Activated naive CD8-positive, alpha-beta T cell treated with anti-CD3 and anti-CD28 coated beads, Interleukin-2, amount 50 U/mL, for 16 hours (primary cell): ENCODE data around the gene HGD.
"Not testable (repeated sequence)": the region's sequence is repeated elsewhere in the genome, so short reads cannot be mapped to it uniquely, and the experiment has no call there.

ENCODE experiments used
- DNase-seq: peaks from one replicate; pipeline ENCODE4 v3.0.0-alpha.2; 2020; ENCODE audit warnings: low read depth, low spot score

The HGD gene

DNA sequence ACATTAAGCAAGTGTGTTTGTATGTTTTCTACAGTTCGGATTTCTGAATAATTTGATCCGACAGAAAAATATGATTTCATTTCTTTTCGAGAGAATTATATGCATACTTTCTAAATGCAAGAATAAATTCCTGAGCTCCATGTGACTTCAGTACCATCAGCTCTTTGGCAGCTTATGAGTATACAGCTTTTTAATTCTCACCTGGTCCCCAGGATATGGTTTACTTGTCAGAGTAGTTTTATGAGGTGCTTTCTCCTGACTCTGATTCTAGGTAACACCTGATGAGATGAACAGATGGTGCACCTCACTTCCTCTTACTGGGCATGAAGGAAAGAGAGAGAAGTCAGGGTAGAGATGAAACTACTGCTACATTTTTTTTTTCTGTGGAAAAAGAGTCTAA is 3.1 kb downstream of the HGD start:
- no peak for DNase-seq

DNA sequence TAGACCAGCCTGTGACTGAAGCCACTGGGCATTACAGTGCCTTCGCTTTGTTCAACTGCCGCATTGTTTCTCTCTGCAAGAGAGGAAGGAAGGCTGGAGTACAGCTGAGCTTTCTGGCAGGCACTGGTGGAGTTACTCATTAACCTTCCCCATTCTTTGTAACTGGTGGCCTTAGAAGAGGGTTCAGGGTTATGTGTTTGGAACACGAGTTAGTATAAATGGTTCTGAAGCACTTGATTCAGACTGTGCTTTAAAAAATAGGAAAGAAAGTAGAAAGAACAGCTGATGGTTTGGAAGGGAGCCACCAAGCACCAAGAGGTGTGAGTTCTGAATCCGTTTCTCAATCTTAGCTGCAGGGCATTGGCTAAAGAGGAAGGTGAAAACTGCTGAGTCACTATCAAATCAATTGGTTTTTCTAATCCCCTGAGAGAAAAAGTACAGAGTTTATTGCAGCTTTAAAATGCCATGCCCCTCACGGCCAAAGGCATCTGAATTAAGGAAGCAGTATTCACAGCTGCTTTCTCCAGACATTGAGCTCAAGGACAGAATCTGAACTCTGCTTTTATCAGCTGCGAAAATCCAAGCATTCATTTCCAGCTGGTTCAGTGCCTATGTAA is 3.6 kb downstream of the HGD start:
- DNase-seq: no peak

DNA sequence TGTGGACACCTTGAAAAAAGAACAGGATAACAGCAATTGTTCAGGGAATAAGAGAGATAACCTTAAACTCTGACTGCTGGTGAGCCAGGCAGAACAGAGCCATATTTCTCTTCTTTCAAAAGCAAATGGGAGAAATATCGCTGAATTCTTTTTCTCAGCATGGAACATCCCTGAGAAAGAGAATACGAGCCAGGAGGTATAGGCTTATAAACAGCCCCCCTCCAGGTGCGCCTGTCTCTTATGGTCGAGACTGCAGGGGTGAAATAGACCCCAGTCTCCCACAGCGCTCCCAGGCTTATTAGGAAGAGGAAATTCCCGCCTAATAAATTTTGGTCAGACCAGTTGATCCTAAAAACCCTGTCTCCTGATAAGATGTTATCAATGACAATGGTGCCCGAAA is 4.8 kb downstream of the HGD start:
- DNase-seq: not testable (repeated sequence)

DNA sequence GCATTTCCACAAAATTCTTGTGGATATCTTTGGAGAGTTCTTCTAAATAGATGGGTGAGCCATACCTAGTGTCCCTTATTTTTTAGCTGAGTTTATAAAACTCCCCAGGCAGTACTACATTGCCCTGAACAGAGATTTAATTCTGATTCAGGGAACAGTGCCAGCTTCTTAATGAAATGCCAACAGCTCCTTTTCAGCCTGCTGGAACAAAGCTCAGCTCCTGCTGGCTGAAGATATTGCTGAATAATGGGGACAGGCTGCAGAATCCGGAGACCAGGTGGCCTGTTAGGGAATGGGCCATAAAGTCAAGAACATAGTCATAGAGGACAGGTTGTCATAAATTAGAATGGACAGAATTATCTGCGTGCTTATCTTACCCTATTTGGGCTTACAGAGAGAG is 8.9 kb downstream of the HGD start:
- DNase-seq: no peak

DNA sequence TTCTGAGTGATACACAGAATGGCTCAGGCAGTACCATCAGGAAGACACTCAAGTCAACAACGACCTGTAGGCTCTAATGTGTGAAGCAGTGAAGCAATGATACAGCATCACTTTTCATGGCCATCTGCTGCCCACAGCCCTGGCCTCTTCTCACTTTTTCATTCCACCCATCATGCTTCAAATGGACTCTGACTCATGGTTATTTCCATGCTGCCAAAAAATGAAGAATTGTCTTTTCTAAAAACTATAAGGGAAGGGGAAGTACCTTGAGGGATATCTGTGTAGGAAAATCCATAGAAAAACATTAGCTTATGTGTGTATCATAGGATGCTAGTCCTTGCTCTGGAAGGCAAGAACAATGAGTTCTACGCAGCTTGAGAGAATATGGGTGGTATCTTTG is 11.5 kb downstream of the HGD start:
- DNase-seq: no peak

DNA sequence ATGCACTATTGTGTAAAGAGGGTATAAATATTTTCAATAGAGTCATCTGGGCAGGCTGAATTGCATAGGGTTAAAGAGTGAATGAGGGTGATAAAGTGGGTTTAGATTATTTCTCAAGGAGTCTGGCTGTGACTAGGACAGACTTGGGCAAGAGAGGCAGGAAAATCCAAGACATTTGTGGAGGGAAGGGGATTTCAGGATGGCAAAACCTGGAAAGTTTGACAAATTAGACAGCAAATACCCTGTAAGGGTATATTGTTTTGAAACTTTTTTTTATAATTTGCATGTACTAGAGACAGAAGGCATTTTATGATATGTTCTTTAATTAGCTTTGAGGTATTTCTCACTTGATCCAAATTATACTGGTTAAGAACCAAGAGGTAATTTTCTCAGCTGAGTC is 17.1 kb downstream of the HGD start:
- no peak for DNase-seq

DNA sequence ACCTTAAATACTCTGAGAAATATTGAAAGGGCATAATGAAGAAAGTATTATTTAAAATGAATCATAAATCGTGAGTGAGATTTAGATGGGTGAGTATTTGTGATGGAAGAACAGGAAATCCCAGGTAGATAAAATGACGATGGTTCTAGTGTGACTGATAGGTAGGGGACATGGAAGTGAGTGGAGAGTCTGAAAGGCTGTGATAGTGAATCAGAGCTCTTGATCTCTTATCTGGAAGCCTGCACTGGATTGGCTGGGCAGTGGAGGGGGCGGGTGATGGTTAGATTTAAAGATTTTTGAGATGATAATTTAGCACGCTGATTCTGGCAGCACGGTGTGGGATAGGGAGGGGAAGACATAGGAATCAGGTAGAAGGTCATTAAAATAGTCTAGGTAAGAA is 20.1 kb downstream of the HGD start:
- DNase-seq: no peak

DNA sequence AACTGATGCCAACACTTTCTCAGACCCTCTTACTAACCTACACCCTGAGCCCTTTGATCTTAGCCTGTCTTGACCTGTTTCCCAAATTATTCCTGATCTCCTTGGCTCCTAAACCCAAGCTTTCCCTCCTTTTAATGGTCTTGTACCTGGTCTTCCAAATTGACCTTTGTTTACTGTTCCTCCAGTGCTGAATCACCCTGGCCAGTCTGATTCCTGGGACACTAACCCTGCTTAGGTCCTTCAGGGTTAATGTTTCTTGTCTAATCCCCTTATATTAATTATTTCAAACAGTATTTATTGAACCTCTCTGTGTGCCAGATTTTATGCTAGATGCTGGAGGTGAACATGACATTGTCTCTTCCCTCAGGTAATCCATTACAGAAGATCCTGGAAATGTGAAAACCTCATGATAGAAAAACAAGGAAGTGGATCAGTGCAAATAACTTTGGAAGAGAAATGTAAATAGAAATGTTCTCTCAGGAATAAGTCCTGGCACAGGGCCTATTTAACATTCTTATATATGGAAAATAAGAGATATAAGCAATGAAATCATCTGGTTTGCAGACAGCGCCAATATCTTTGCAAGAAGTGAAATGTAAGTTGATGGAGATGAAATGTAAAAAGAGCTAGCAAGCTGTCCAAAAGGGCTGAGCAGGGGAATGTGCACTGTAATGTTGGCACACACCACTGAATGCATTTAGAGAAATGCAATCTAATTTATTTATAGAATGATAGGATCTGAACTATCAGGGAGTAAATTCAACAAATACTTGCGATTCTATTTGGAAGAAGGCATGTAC is 20.7 kb downstream of the HGD start:
- no peak for DNase-seq

DNA sequence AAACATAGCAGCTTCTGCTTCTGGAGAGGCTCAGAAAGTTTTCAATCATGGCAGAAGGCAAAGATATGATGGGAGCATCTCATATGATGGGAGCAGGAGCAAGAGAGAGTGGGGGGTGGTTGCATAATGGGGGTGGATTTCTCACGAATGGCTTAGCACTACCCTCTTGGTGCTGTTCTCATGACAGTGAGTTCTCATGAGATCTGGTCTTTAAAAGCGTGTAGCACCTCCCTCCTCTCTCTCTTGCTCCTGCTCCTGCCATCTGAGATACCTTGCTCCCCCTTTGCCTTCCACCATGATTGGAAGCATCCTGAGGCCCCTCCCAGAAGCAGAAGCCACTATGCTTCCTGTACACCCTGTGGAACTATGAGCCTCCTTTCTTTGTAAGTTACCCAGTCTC is 22.2 kb downstream of the HGD start:
- no peak for DNase-seq

DNA sequence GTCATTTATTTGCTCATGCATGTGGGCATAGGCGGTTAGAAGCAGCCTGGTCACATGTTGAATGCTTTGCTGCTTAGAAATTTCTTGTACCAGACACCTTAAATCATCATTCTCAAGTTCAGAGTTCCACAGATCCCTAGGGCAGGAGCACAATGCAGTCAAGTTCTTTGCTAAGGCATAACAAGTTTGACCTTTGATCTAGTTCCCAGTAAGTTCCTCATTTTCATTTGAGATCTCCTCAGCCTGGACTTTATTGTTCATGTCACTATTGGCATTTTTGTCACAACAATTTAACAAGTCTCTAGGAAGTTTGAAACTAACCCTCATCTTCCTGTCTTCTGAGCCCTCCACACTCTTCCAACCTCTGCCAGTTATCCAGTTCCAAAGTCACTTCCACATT is 22.8 kb downstream of the HGD start:
- no peak for DNase-seq

DNA sequence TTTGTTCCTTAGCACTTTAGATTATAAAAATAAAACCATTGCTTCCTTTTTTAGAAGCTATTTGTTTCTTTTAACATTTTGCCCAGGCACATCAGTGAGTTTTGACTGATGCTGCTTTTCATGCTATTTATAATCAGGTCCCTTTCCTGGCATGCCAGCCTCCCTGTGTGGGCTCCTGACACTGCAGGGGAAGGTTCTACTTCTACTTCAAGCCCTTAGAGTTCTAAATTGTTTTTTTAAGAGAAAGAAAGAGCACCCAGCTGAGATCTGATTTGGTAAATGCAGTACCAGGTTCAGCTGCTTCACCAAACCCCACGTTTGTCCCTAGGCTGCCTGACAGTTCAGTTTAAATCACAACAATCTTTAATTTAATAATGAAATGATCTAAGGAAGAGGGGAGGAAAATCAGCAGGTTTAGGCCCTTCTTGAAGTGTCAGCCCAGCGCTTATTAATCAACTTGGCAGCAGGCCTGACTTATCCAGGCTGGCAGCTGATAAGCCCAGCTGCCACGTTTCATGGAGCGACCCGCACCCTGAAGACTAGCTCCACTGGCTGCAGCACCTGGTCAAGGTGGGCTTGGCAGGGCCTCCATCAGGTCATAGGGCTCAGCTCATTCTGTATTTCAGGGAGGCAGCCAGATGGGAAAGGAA is 29.0 kb downstream of the HGD start:
- no peak for DNase-seq

DNA sequence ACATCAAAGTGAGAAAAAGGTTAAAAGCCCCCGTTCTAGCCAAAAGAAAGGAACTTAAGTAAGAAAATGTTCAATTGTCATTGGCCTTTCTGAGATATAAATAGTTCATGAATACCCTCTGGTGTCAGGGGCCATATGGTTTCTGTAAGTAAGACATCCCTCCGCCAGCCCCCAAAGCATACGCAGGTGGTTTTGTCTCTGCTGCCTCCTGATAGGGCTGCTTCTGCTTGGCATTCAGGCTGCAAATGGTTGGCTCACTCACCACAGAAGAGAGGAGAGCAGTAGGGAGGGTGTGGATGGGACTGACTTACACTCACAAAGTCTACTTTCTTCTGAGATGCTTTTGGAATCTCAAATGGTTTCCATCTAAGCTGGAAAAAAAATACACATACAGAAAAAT is 29.8 kb downstream of the HGD start:
- no peak for DNase-seq

DNA sequence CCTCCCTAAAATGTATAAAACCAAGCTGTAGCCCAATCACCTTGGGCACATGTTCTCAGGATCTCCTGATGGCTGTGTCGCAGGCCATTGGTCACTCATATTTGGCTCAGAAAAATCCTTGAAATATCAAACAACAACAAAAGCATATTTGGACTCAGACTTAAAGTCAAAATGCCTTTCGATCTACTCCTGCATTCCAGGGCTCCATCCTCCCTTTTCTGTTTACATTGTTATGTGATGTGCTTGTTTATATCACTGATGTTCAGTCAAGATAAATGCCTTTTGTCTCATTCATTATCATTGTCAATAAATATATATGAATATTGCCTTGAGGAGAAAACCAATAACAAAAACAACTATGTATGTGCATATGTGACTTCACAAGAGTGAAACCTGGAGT is 31.7 kb downstream of the HGD start:
- DNase-seq: no peak

DNA sequence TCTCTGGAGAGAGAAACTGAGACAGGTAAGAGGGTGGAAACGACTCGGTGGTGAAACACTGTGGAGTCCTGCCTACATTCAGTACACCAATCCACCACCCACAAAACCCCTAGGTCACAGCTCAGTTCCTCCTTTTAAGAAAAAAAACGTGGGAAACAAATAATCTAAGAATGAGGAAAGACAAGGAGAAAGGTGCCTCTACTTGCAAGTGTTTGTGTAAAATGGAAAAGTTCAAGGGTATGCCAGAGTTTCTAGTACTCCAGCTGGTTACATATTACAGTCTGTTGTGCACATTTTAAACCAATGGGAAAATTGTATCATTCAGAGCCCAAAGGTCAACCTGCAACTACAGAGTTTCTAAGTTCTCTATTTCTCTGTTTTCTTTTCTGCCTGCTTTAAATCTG is 32.2 kb downstream of the HGD start:
- no peak for DNase-seq

DNA sequence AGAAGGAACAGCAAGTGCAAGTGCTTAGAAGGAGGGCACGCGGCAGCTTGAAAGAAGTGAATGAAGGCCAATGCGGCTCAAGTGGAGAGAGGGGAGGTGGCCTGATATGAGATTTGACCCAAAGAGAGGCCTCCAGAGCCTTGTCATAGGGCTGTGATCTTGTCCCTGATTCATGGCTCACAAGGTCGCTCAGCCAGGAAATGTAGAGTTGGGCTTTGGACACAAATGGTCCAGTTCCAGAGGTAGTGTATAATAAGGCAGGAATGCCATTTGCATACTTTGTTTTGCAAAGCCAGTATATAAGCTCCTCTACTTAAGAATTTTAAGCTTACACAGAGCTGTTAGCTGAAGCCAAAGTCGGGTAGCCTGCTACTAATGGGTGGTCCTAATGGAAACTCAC is 33.7 kb downstream of the HGD start:
- no peak for DNase-seq

DNA sequence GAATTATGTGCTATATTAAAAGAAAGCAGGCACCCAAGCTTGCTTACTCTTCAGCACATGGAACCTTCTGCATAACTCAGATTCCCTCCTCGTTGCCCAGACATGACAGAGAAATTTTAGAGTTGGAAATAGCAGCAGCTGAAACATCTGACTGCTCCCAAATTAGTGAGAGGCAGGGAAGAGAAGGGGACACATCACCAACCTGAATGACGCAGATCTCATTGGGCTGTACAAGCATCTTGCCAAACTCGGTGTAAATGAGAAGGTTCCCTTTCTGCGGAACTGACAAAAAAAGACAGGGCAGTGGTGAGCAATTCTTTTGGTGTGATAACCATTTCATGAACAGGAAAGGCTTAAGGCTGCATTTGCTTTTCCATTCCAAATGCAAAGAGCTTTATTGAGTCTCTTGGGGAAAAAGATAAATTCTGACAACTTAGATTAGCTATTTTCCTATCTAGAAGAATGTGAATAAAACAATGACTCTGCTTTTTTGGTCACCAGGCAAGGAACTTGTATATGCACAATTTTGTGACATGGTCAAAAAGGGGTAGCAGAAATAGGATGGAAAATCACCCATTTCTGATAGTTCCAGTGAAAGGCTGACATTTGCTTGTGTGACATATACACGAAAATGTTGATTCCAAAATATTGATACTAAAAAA is 35.1 kb downstream of the HGD start:
- no peak for DNase-seq

DNA sequence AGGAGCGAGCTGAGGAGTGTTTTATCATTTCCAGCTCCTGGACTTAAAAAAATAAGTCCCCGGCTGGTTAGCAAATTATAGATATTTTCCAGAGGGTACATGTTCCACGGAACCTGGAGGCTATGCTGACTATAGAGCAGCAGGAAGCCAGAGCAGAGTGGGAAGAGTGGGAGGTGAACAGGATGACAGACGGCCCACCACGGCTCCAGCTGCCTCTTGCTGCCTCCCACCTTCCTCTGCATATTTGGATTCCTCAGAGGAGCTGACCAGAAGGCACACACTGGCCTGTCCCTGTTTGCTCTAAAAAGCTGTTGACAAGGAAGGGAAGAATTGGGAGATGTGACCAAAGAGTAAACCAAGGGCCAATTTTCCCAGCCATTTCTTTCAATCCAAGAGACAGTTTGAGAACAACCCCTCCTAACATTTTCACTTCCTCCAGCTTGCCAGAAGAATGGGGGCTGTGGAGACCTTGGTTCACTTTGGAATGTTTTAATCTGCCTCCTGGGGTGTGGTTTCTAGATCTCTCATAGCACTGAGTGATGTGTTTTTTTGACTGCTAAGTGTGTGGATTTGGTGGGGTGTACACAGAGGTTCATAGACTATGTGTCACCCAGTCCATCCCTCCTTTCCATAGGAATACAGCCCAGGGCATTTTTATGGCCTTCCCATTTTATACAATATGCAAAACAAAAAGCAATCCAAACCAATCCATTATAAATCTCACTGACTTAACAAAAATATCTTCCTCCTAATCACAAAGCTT is 36.8 kb downstream of the HGD start:
- DNase-seq: no peak

DNA sequence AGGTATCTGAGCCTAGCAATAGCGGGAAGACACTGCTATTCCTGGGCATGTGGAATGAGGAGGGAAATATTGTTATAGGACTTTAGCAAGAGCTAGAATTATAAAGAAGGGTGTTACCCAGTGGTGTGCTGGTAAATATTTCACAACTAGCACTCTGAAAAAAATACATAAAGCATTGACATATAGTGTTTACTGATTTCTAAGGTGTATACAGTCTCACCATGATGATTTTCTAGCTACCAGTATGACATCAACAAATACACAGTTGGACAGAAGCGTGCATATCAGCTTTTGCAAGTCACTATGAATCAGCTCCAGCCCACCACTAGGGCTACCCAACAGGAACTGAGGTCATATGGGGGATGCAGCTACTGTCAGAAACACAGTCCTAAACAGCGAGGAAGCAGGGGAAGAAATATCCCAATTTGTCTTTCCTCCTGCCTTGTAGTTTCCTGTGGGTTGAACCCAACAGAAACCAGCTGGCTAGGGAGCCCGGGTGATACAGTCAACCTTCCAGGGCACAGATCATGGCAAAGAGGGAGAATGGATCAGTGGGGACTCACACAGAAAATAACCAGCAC is 39.6 kb downstream of the HGD start:
- DNase-seq: no peak

DNA sequence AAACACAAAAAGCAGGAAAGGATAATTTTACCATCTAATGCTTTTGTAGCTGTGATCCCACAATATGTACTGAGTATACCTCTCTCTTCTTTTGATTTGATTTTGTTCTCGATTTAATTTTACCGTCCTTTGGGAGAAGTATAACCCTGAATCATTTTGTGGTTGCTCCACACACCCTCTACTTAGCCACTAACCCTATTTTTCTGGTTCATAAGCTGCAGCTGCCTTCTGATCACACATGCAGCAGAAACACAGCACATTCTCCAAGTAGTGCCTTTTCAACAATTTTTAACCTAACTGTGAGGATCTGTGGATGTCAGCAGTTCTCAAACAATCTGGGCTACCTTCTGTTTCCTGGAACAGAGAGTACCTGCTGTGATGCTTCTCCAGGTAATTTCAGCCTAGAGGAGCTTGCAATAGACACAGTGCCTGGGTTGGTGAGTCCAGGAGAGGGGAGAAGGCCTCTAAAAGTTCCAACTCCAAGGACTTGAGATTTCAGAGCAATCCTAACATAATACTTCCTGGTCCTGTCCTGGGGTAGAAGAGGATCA is 40.3 kb downstream of the HGD start:
- no peak for DNase-seq

DNA sequence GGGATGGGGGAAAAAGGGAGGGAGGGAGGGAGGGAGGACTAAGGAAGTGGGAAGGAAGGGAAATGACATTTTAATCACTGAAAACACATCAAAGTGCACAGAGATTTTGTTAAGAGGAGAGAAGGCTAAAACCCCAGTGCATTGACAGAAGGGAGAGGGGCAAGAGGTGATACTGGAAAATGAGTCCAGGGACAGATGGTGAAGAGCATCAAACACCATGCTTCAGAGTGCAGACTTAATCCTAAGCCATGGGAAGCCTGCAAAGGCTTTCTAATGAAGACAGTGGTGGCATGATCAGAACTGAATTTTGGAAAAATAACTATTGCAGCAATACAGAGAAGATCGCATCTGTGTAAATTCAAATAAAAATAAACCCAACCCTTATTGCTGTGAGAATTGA is 41.8 kb downstream of the HGD start:
- DNase-seq: no peak

DNA sequence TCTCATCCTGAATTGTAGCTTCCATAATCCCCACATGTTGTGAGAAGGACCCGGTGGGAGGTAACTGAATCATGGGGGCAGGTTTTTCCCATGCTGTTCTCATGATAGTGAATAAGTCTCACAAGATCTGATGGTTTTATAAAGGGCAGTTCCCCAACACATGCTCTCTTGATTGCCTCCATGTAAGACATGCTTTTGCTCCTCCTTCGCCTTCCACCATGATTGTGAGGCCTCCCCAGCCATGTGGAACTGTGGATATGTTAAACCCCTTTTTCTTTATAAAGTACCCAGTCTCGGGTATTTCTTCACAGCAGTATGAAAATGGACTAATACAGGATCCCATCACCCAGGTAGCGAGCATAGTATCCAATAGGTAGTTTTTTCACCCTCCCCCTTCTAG is 43.2 kb downstream of the HGD start:
- DNase-seq: not testable (repeated sequence)
